GM23338 (cell line): Measurements from ENCODE around the gene VWA2. TPM values are rescaled to one million over a fixed set of nuclear protein-coding genes. Genes with fewer than 3 reads are reported as not detected.

Source experiments
- ATAC-seq: fragments of 200-7000 bp; cut with Tn5 transposase; 3 replicates; pipeline ENCODE4 v1.9.1; 2020
- DNase-seq: peaks from one replicate; pipeline ENCODE4 v3.0.0-alpha.2; 2015; ENCODE audit warnings: low spot score
- H2AFZ ChIP-seq: fragments of 200-600 bp; sonication (generic); 2 replicates; pipeline ENCODE4 v1.8.0; 2016; ENCODE audit warnings: antibody characterized with exemption, mild to moderate bottlenecking, moderate library complexity
- H3F3A ChIP-seq: fragments of 200-600 bp; sonication (generic); replicated peaks from 2 replicates; pipeline ENCODE4 v1.8.0; 2017; ENCODE audit warnings: antibody characterized with exemption, mixed run types, low read depth
- H3K27ac ChIP-seq: fragments of 200-600 bp; sonication (generic); 2 replicates; pipeline ENCODE4 v1.6.1; 2016; ENCODE audit warnings: low read depth
- H3K27me3 ChIP-seq: fragments of 200-600 bp; sonication (generic); 2 replicates; pipeline ENCODE4 v1.8.0; 2016; ENCODE audit warnings: mild to moderate bottlenecking, mixed run types, moderate library complexity; ENCODE audit not compliant: insufficient read depth
- H3K36me3 ChIP-seq: fragments of 200-600 bp; sonication (generic); 2 replicates; pipeline ENCODE4 v1.8.0; 2016; ENCODE audit warnings: mild to moderate bottlenecking; ENCODE audit not compliant: insufficient read depth
- H3K4me1 ChIP-seq: fragments of 200-600 bp; sonication (generic); 2 replicates; pipeline ENCODE4 v1.8.0; 2016; ENCODE audit warnings: mild to moderate bottlenecking, moderate library complexity; ENCODE audit not compliant: insufficient read depth
- H3K4me2 ChIP-seq: fragments of 200-600 bp; sonication (generic); 2 replicates; pipeline ENCODE4 v1.7.1; 2017; ENCODE audit warnings: mixed run types
- H3K4me3 ChIP-seq: fragments of 200-600 bp; sonication (generic); 2 replicates; pipeline ENCODE4 v1.6.1; 2016; ENCODE audit warnings: mixed run types
- H3K79me2 ChIP-seq: fragments of 200-600 bp; sonication (generic); replicated peaks from 2 replicates; pipeline ENCODE4 v1.8.0; 2017; ENCODE audit warnings: mild to moderate bottlenecking; ENCODE audit not compliant: insufficient read depth
- H3K9me2 ChIP-seq: fragments of 200-600 bp; sonication (generic); 2 replicates; pipeline ENCODE4 v1.8.0; 2017; ENCODE audit not compliant: insufficient read depth
- H4K20me1 ChIP-seq: fragments of 200-600 bp; sonication (generic); replicated peaks from 2 replicates; pipeline ENCODE4 v1.8.0; 2017; ENCODE audit warnings: mild to moderate bottlenecking; ENCODE audit not compliant: insufficient read depth
- H3K27ac Mint-ChIP-seq: 2 replicates; pipeline ENCODE4 v1.8.0; 2020; ENCODE audit warnings: inconsistent platforms, mild to moderate bottlenecking, moderate library complexity, mixed read lengths
- H3K27me3 Mint-ChIP-seq: 3 replicates; pipeline ENCODE4 v1.8.0; 2022; ENCODE audit warnings: low read depth, mild to moderate bottlenecking, moderate library complexity, mixed read lengths, inconsistent platforms; ENCODE audit not compliant: insufficient read depth, poor library complexity
- H3K36me3 Mint-ChIP-seq: 3 replicates; pipeline ENCODE4 v1.8.0; 2021; ENCODE audit warnings: low read depth, mild to moderate bottlenecking, inconsistent platforms, moderate library complexity, mixed read lengths
- H3K4me1 Mint-ChIP-seq: 3 replicates; pipeline ENCODE4 v1.8.0; 2020; ENCODE audit warnings: mild to moderate bottlenecking, inconsistent platforms, mixed read lengths
- H3K4me3 Mint-ChIP-seq: 3 replicates; pipeline ENCODE4 v1.8.0; 2021; ENCODE audit warnings: moderate library complexity, mild to moderate bottlenecking, inconsistent platforms, mixed read lengths
- H3K9me3 Mint-ChIP-seq: 3 replicates; pipeline ENCODE4 v1.8.0; 2020; ENCODE audit warnings: moderate library complexity, mild to moderate bottlenecking, inconsistent platforms, mixed read lengths
- CREB1 ChIP-seq: fragments of 250-450 bp; sonication (Bioruptor Pico); IDR thresholded peaks from 2 replicates; pipeline ENCODE4 v1.5.0; 2020; ENCODE audit warnings: low read depth, mild to moderate bottlenecking, moderate library complexity
- CTCF ChIP-seq, 2 experiments: fragments of 200-600 bp in 1 of 2; sonication (generic) in 1 of 2; conservative IDR thresholded peaks; 2 replicates each; pipeline versions ENCODE4 v1.5.1 to v1.6.1; 2016 to 2017; ENCODE audit warnings: antibody characterized with exemption in 2 of 2, low read depth in 2 of 2, mild to moderate bottlenecking in 2 of 2, moderate library complexity in 1 of 2
- ETS1 ChIP-seq: IDR thresholded peaks from 2 replicates; pipeline ENCODE4 v1.6.1; 2016; ENCODE audit warnings: antibody characterized with exemption
- EZH2 ChIP-seq: fragments of 200-600 bp; sonication (generic); IDR thresholded peaks from one replicate; pipeline ENCODE4 v1.8.0; 2017; ENCODE audit warnings: antibody characterized with exemption, mild to moderate bottlenecking, low read depth; ENCODE audit not compliant: unreplicated experiment
- EZH2phosphoT487 ChIP-seq: fragments of 200-600 bp; sonication (generic); IDR thresholded peaks from one replicate; pipeline ENCODE4 v1.8.1; 2018; ENCODE audit warnings: antibody characterized with exemption; ENCODE audit not compliant: unreplicated experiment
- JUNB ChIP-seq: IDR thresholded peaks from one replicate; pipeline ENCODE4 v1.6.1; 2016; ENCODE audit warnings: antibody characterized with exemption; ENCODE audit not compliant: unreplicated experiment
- POLR2AphosphoS5 ChIP-seq: IDR thresholded peaks from 2 replicates; pipeline ENCODE4 v1.6.1; 2016; ENCODE audit warnings: antibody characterized with exemption, low read depth
- REST ChIP-seq: IDR thresholded peaks from one replicate; pipeline ENCODE4 v1.6.1; 2018; ENCODE audit warnings: antibody characterized with exemption; ENCODE audit not compliant: unreplicated experiment
- STAT1 ChIP-seq: IDR thresholded peaks from one replicate; pipeline ENCODE4 v1.6.1; 2016; ENCODE audit warnings: antibody characterized with exemption; ENCODE audit not compliant: unreplicated experiment
- ZNF331 ChIP-seq: fragments of 250-450 bp; sonication (Bioruptor Pico); IDR thresholded peaks from 2 replicates; pipeline ENCODE4 v1.5.0; 2020; ENCODE audit warnings: low read depth, mild to moderate bottlenecking, moderate library complexity
- ZNF462 ChIP-seq: fragments of 250-450 bp; sonication (Bioruptor Pico); IDR thresholded peaks from 2 replicates; pipeline ENCODE4 v1.5.0; 2020; ENCODE audit warnings: mild to moderate bottlenecking, moderate library complexity
- polyA plus RNA-seq: library from polyadenylated mRNA; unstranded; fragments of >200 nt; fragmentation: Nextera tagmentation; extraction: Ambion mirVana; gene quantifications from 2 replicates; pipeline ENCODE4 v1.2.1, GENCODE V29; 2016
- total RNA-seq: library from RNA; depleted of rRNA; stranded (reverse); fragments of >200 nt; shearing (Covaris generic); gene quantifications from 2 replicates; pipeline ENCODE4 v1.2.3, GENCODE V29; 2014

VWA2 gene
- total and polyA plus RNA-seq, 2 experiments from 2014 or later, result 0.48 to 3.7 TPM

GRCh38 chr10:114273910-114274309 lies 34.9 kb downstream of the VWA2 start:
- no peak overlapping the region for H2AFZ ChIP-seq
- no peak for TF ChIP-seq POLR2AphosphoS5
- TF ChIP-seq REST, result no peak
- TF ChIP-seq STAT1, result no peak
- no peak for TF ChIP-seq ZNF462 (CRISPR knock-in tag)
- no peak for TF ChIP-seq EZH2phosphoT487
- no peak for TF ChIP-seq CTCF (conservative IDR thresholded peaks at IDR 0.05; ENCODE audit: low read depth in 2 of 2)
- no peak for TF ChIP-seq ETS1
- TF ChIP-seq ZNF331, result no peak
- TF ChIP-seq EZH2, result no peak
- no peak for TF ChIP-seq JUNB
- TF ChIP-seq CREB1 (CRISPR knock-in tag), result no peak
- H3K27me3 Mint-ChIP-seq, result peaks cover 2% of the 10 kb centered on the region
- H3K4me2 ChIP-seq, result no peak overlapping the region
- H3K9me3 Mint-ChIP-seq, result no peaks in the 10 kb centered on the region
- no peak overlapping the region for H3K27ac Mint-ChIP-seq
- H4K20me1 ChIP-seq, result no peaks in the 10 kb centered on the region
- no peak overlapping the region for H3K4me3 ChIP-seq
- H3K27ac ChIP-seq, result no peak overlapping the region
- no peaks in the 10 kb centered on the region for H3K79me2 ChIP-seq
- H3F3A ChIP-seq, result no peaks in the 10 kb centered on the region
- no peak overlapping the region for H3K4me3 Mint-ChIP-seq
- H3K4me1 ChIP-seq, result no peaks in the 10 kb centered on the region
- H3K36me3 Mint-ChIP-seq, result no peaks in the 10 kb centered on the region
- no peaks in the 10 kb centered on the region for H3K27me3 ChIP-seq
- DNase-seq (no peak), ATAC-seq (no peak)
- H3K9me2 ChIP-seq, result no peaks in the 10 kb centered on the region
- no peaks in the 10 kb centered on the region; the same call in 2 of the 3 replicates for H3K4me1 Mint-ChIP-seq
- no peaks in the 10 kb centered on the region for H3K36me3 ChIP-seq
